ENCODE data around the gene MNAT1.

The MNAT1 gene

DNA sequence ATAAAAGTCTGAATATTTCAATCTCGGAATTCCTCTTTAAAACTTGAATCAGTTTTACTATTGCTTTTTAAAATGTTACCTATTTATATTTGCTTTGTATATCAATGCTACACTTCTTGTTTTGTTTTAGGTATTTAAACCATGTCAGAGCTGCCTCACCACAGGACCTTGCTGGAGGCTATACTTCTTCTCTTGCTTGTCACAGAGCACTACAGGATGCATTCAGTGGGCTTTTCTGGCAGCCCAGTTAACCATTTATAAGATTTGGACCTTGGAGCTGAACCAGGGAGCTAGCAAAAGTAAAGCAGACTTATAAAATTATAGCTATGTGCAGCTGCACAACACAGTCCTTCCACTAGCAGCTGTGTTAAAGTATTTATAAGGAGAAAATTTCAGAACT lies 233.5 kb downstream of the MNAT1 start:
- DNase-seq (ENCODE audit: low read depth), result no peak

GRCh38 chr14:60968671-60969070 lies 234.1 kb downstream of the MNAT1 start:
- DNase-seq (ENCODE audit: low read depth), result no peak

DNA sequence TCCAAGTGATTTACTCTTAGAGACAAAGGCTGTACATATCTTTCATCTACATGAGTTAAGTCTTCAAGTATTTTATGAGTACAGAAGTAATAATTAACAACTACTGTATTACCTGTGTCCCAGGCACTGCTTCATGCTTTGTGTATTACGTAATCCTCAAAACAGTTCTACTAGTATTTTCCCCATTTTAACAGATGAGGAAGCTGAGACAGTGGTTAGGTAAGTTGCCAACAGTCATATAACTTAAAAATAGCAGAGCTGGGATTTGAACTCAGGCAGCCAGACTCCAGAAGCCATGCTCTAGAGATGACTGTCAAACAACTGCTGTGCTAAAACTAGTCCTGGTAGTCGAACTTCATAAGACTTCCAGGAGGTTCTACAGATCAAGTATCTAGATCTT lies 235.6 kb downstream of the MNAT1 start:
- DNase-seq (ENCODE audit: low read depth), result no peak

DNA sequence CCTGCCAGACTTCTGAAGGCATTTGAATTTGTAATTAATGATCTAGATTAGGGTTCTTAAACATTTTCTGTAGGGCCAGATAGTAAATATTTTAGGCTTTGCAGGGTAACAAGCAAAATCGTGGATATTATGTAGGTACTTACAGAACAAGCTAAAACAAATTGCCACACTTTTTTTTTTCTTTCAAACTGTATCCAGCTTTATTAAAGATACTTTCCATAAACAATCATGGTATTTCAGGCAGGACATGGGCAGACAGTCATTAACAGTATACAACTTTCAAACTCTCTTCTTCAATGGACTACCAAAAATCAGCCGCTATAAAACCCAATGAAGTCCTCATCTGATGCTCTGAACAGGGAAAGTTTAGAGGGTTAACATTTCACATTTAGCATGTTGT lies 236.7 kb downstream of the MNAT1 start:
- DNase-seq (ENCODE audit: low read depth), result no peak

GRCh38 chr14:60972295-60972694 lies 237.7 kb downstream of the MNAT1 start:
- no peak for DNase-seq (ENCODE audit: low read depth)

GRCh38 chr14:60973070-60973469 lies 238.5 kb downstream of the MNAT1 start:
- no peak for DNase-seq (ENCODE audit: low read depth)

DNA sequence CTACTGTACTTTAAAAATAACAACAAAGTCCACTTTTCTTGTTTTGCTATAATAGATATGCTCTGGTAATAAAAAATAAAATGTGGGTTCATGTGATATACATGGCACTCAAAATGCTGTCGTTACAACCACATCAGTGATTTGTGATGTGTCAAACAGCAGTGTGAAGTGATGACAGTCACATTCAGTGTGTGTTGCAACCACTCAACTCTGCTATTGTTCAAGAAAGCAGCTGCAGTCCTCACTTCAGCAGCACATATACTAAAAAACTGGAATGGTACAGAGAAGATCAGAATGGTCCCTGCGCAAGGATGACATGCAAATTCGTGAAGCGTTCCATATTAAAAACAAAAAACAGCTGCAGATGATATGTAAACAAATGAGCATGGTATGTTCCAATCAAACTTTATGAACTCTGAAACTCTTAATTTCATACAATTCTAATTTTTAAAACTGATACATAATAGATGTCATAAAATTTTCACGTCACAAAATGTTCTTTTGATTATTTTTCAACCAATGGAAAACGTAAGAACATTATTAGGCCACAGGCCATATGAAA lies 239.6 kb downstream of the MNAT1 start:
- DNase-seq (ENCODE audit: low read depth), result no peak

GRCh38 chr14:60975551-60975950 lies 241.0 kb downstream of the MNAT1 start:
- no peak for DNase-seq (ENCODE audit: low read depth)

GRCh38 chr14:60977847-60978246 lies 243.3 kb downstream of the MNAT1 start:
- no peak for DNase-seq (ENCODE audit: low read depth)

GRCh38 chr14:60980811-60981632 lies 246.5 kb downstream of the MNAT1 start, which contains the start of the genes SLC38A6 and TRMT5:
Gene SLC38A6, plus strand, starts transcription at chr14:60981245. Its CDS starts 33 bp downstream, at chr14:60981278.
Gene TRMT5, minus strand, starts transcription at chr14:60981079. Its CDS starts 106 bp downstream, at chr14:60980973.
- peak; percentile 98 for DNase-seq (ENCODE audit: low read depth)

GRCh38 chr14:60981633-60982455 lies 247.3 kb downstream of the MNAT1 start:
- peak; percentile 87 for DNase-seq (ENCODE audit: low read depth)

DNA sequence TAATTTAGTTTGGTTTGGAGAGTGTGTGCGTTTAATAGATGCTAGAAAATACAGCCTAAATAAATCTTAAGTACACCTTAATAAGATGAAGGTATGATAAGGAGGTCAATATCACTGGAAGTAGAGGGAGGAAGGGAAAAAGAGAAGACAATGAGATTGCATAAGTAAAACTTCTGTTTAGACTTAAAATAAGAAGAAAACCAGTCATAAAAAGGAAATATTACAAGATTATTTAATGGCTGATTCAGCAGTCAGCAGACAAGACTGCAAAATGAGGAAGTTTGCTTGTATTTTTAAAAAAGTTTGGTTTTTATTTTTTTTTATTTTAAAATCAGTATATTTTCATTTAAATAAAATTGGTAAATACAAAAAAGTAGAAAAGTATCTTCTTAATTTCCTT lies 249.6 kb downstream of the MNAT1 start:
- no peak for DNase-seq (ENCODE audit: low read depth)

DNA sequence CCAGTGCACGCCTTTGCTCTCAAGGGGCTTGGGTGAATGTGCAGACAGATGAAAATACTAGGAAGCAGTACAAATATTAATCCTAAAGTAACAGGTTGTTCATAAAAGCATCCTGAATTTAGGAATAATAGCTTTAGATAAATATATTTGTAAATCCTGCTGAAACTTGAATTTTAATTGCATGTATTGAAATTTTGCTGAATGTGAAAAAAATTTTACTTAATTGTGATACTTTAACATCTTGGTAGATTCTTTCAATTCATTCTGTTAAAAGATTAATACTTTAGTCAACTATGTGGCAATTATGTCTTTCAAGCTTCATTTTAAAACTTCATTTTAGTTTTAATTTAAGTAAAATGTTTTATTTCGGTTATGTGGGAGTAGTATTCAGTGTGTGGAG lies 251.9 kb downstream of the MNAT1 start:
- DNase-seq (ENCODE audit: low read depth), result no peak

- DNase-seq (ENCODE audit: low read depth), result no peak
Measured at GRCh38 chr14:60989599-60989998, 255.0 kb downstream of the MNAT1 start.

GRCh38 chr14:60998617-60999016 lies 264.1 kb downstream of the MNAT1 start:
- no peak for DNase-seq (ENCODE audit: low read depth)

DNA sequence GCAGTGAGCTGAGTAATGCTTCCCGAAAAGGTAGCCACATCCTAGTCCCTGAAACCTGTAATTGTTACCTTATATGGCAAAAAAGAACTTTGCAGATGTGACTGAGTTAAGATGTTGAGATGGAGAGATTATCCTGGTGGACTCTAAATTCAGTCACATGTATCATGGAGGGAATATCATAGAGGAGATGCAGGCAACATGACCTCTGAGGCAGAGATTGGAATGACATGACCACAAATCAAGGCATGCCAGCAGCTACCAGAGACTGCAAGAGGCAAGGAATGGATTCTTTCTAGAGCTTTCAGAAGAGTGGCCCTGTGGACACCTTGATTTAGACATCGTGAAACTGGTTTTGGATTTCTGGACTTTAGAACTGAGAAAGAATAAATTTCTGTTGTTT lies 265.0 kb downstream of the MNAT1 start:
- no peak for DNase-seq (ENCODE audit: low read depth)

- no peak for DNase-seq (ENCODE audit: low read depth)
Measured at GRCh38 chr14:61003571-61003970, 269.0 kb downstream of the MNAT1 start.

- DNase-seq (ENCODE audit: low read depth), result no peak
Measured at GRCh38 chr14:61019537-61019936, 285.0 kb downstream of the MNAT1 start.
